GM12892 (cell line): ENCODE data around the gene MOV10.

Source experiments
- POLR2A ChIP-seq: IDR thresholded peaks from 2 replicates; pipeline ENCODE4 v1.6.1; 2011; ENCODE audit warnings: low read depth, low read length, control low read depth
- TAF1 ChIP-seq: IDR thresholded peaks from 2 replicates; pipeline ENCODE4 v1.6.1; 2011; ENCODE audit warnings: low read depth, mild to moderate bottlenecking, control low read depth, low read length, borderline replicate concordance

- TF ChIP-seq POLR2A (no peak), TAF1 (no peak)
Measured at GRCh38 chr1:112697781-112698201, 23.3 kb downstream of the MOV10 start.
